Measurements from ENCODE around the gene NRROS. TPM values are rescaled to one million over a fixed set of nuclear protein-coding genes. Genes with fewer than 3 reads are reported as not detected.

The NRROS gene
- 3.2 and 4.1 TPM in 2 replicates for total RNA-seq

DNA sequence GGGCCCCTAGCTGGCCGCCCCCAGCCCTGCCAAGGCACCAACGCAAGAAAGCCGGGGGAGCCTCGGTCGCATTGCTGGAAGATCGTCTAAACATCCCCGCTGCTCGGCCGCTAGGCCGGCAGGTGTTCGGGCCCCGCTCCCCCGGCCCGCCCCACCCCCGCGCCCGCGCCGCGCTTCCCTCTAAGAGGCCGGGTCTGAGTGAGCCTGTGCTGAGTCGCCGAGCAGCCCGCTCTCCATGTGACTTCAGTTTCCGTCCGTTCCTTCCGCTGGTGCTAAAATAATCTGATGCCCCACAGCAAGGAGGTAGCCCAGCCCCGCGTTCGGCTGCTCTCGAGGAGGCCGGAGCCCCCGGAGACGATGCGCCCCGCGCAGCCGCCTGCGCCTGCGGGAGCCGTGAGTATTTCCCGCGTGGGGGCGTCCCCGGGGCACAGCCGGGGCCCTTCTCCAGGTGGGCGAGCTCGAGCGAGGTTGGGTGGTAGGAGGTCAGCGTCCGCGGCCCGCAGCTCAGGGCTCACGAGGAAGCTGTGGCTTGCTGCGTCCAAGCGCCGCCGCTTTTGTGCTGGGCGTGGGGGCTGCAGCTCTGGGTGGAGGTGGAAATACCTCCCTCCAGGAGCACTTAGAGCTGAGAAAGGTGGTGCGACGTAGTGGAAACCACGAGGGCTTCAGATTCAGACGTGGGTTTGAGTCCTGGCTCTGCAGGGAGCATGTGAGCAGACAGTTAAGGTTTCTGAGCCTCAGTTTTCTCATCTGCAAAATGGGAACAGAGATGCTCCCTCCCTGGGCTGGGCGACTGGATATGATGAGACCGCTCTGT is at the start of gene NRROS:
Gene NRROS (plus strand): TSS at position 212 of the 814 bp plus-strand sequence. CDS start 14,846 bp downstream, outside the sequence.

Other genes starting within 250 kb of the NRROS start
- gene UBXN7, start 207.3 kb upstream of the NRROS start, total RNA-seq = 13.6 and 20.1 TPM in 2 replicates
- 28.6 and 34.2 TPM in 2 replicates for gene RNF168, start 135.9 kb upstream of the NRROS start, total RNA-seq
- gene SMCO1, start 124.3 kb upstream of the NRROS start, total RNA-seq = under 0.01 TPM in 1 of 2 replicates, not detected in the other
- gene WDR53, start 71.1 kb upstream of the NRROS start, total RNA-seq = 7.5 and 8.1 TPM in 2 replicates
- 15.6 and 26.9 TPM in 2 replicates for gene FBXO45, start 71.0 kb upstream of the NRROS start, total RNA-seq
- gene CEP19, start 72.6 kb downstream of the NRROS start, total RNA-seq = 1.9 and 4.3 TPM in 2 replicates
- 17.2 and 28.4 TPM in 2 replicates for gene PIGX, start 72.7 kb downstream of the NRROS start, total RNA-seq
- gene PAK2, start 100.2 kb downstream of the NRROS start, total RNA-seq = 33.1 and 33.9 TPM in 2 replicates
- 50.3 and 58.4 TPM in 2 replicates for gene SENP5, start 228.2 kb downstream of the NRROS start, total RNA-seq